Activated CD8-positive, alpha-beta T cell treated with anti-CD3 and anti-CD28 coated beads for 36 hours (primary cell): ENCODE results near the gene COL20A1. TPM values are rescaled to one million over a fixed set of nuclear protein-coding genes. Genes with fewer than 3 reads are reported as not detected.

Experiments used
- ATAC-seq: fragments of 200-7000 bp; cut with Tn5 transposase; one replicate; pipeline ENCODE4 v1.10.0; 2021; ENCODE audit warnings: mild to moderate bottlenecking, moderate library complexity
- CTCF ChIA-PET: fragments of 350-600 bp; sonication (Branson Sonifier 250); formaldehyde crosslinking; loops from one replicate; lab custom pipeline; 2021; ENCODE audit warnings: antibody characterized with exemption; lab: Charles Lee
- POLR2A ChIA-PET: fragments of 350-600 bp; sonication (Branson Sonifier 250); formaldehyde crosslinking; loops from one replicate; lab custom pipeline; 2021; ENCODE audit warnings: antibody characterized with exemption; lab: Charles Lee
- DNase-seq: peaks from one replicate; pipeline ENCODE4 v3.0.0-alpha.2; 2020
- H3K27ac Mint-ChIP-seq: one replicate; pipeline ENCODE4 v1.8.0; 2021; ENCODE audit warnings: mild to moderate bottlenecking, mixed read lengths
- H3K27me3 Mint-ChIP-seq: one replicate; pipeline ENCODE4 v1.8.0; 2021; ENCODE audit warnings: mixed read lengths
- H3K36me3 Mint-ChIP-seq: one replicate; pipeline ENCODE4 v1.8.0; 2021; ENCODE audit warnings: low read depth, mixed read lengths
- H3K4me1 Mint-ChIP-seq: one replicate; pipeline ENCODE4 v1.8.0; 2021; ENCODE audit warnings: low read depth, mixed read lengths
- H3K4me3 Mint-ChIP-seq: one replicate; pipeline ENCODE4 v1.8.0; 2021; ENCODE audit warnings: mild to moderate bottlenecking, moderate library complexity, mixed read lengths
- H3K9me3 Mint-ChIP-seq: one replicate; pipeline ENCODE4 v1.8.0; 2021; ENCODE audit warnings: mixed read lengths
- intact Hi-C: fragments of 100-400 bp; cut with micrococcal nuclease; formaldehyde crosslinking; loops from one replicate; pipeline ENCODE4 v1.10.0; 2022
- total RNA-seq, 2 experiments: library from RNA; stranded (reverse); gene quantifications; one replicate each; pipeline ENCODE4 v1.2.3, GENCODE V29; 2021
- TF ChIP-seq, protein P1 (sequence below): fragments of 200-600 bp; IDR thresholded peaks from one replicate; pipeline ENCODE4 v1.8.0; 2022; ENCODE audit warnings: antibody characterized with exemption, mild to moderate bottlenecking

The COL20A1 gene
- total RNA-seq, 2 experiments from 2014 or later: 0.04 TPM; not detected in 1

DNA sequence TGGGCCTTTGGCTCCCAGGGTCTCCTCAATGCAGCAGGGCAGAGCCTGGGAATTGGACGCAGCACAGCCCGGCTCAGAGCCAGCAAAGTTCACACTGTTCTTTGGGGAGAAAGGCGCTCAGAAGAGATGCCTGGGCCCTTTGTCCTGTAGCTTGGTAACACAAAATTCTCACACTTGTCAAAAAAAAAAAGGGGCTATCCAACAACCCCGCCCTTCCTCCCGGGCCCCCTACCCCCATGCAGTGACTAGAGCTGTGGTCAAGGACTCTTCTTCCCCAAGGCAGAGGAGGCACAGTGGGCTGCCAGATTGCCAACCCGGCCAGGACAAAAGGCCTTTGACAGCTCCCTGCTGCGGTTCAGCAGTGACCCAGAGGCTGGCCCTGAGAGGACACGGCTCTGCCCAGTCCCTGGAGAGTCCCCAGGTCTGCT lies 40.7 kb upstream of the COL20A1 start:
- Mint-ChIP-seq H3K27me3 (peaks cover 41% of the 10 kb centered on the region), H3K9me3 (no peaks in the 10 kb centered on the region), H3K36me3 (no peaks in the 10 kb centered on the region), H3K4me1 (peaks cover 4% of the 10 kb centered on the region), H3K4me3 (no peak overlapping the region), H3K27ac (no peak overlapping the region)
- ChIA-PET POLR2A (interaction anchor here (1.0 kb wide), 1 partner anchor 16 kb away, joined by 3 read pairs; the partner anchor contains the start of gene BIRC7), CTCF (interaction anchor here (1.0 to 2.5 kb wide), 2 partner anchors 29 to 31 kb away, joined by 3 to 11 read pairs; no protein-coding TSS in a partner anchor)
- DNase-seq: no peak
- intact Hi-C loops: no loop called here
- no peak for ATAC-seq
- TF ChIP-seq, protein P1, sequence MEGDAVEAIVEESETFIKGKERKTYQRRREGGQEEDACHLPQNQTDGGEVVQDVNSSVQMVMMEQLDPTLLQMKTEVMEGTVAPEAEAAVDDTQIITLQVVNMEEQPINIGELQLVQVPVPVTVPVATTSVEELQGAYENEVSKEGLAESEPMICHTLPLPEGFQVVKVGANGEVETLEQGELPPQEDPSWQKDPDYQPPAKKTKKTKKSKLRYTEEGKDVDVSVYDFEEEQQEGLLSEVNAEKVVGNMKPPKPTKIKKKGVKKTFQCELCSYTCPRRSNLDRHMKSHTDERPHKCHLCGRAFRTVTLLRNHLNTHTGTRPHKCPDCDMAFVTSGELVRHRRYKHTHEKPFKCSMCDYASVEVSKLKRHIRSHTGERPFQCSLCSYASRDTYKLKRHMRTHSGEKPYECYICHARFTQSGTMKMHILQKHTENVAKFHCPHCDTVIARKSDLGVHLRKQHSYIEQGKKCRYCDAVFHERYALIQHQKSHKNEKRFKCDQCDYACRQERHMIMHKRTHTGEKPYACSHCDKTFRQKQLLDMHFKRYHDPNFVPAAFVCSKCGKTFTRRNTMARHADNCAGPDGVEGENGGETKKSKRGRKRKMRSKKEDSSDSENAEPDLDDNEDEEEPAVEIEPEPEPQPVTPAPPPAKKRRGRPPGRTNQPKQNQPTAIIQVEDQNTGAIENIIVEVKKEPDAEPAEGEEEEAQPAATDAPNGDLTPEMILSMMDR: no peak

DNA sequence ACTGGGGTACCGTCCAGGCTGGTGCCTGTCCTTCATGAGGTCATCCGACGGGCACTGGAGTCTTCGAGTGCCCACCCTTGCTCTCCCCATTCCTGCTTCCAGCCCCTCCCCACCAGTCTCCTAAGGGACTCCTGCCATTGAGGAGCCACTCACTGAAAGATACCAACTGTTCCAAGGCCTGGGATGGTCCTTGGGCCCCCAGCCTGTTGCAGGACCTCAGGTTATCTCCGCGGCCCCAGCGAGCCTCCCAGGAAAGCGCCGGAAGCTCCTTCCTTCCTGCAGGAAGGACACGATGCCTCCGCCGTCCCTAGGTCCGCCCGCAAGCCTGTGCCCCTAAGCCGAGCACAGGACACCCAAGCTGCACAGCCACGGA lies 39.9 kb upstream of the COL20A1 start:
- POLR2A ChIA-PET: no interaction called here
- intact Hi-C loops: no loop called here
- TF ChIP-seq, protein P1: no peak
- H3K36me3 Mint-ChIP-seq: no peaks in the 10 kb centered on the region
- DNase-seq: no peak
- H3K27ac Mint-ChIP-seq: no peak overlapping the region
- peaks cover 4% of the 10 kb centered on the region for H3K4me1 Mint-ChIP-seq
- CTCF ChIA-PET: interaction anchor here (1.0 to 2.5 kb wide), 4 partner anchors 18 to 32 kb away, joined by 3 to 11 read pairs (median 5); partner anchors contain the start of gene BIRC7
- H3K4me3 Mint-ChIP-seq: no peak overlapping the region
- no peak for ATAC-seq
- peaks cover 41% of the 10 kb centered on the region for H3K27me3 Mint-ChIP-seq
- H3K9me3 Mint-ChIP-seq: no peaks in the 10 kb centered on the region

DNA sequence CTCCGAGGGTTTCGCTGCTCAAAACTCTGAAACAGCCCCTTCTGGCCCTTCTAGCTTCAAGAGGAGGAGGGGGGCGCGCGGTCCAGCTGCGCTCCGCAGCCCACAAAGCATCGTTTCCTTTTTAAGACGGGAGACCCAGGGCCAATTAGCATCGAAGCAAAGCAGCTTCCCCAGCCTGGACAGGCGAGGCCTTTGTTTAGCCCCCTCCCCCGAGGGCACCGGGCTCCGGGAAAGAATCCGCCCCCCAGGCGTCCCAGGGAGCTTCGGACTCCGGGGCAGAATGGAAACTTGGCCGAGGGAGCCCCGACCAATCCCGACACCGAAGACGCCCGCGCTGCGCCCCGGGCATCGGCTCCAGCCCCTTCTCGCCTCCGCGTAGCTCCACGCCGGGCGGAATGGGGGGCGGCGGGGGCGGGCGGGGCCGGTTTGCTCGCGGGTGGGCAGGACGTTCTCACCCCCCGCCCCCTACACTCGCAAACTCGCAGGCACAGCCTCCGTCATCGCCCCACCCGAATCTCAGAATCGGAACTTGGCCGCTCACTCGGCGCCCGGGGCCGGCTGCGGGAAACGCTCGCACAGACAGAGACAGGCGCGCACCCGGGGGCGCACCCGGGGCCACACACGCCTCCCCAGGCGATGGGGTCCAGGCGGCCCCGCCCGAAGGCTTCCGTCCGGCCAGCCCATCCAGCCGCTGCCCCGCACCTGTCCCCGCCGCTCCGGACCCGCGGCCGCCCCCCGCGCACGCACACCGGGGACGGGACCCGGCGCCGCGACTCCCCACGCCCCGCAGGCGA lies 39.4 kb upstream of the COL20A1 start:
- DNase-seq: no peak
- Mint-ChIP-seq H3K36me3 (no peaks in the 10 kb centered on the region), H3K4me3 (no peak overlapping the region), H3K9me3 (no peaks in the 10 kb centered on the region), H3K27me3 (peaks cover 40% of the 10 kb centered on the region), H3K27ac (no peak overlapping the region), H3K4me1 (peaks cover 4% of the 10 kb centered on the region)
- intact Hi-C loops: no loop called here
- CTCF ChIA-PET: interaction anchor here (1.1 to 1.4 kb wide), 2 partner anchors 19 to 31 kb away, joined by 4 to 6 read pairs; partner anchors contain the start of gene BIRC7
- POLR2A ChIA-PET: no interaction called here
- ATAC-seq: no peak
- TF ChIP-seq, protein P1: no peak

DNA sequence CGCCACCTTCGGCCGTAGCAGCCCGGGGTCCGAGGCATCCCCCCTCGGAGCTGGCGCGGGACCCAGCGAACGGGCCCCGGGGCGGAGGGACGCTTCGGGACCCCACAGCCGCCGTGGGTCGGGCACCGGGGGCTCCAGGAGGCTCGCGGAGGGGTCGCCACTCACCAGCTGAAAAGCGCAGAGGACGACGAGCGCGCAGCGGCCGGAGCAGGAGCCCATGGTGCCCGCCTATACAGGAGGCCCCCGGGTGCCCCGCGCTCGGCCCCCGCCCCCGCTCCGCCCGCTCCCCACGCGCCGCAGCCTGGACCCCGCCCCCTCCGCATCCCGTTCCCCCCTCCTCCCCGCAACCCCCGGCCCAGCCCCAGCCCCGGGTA lies 38.8 kb upstream of the COL20A1 start, which contains the start of gene NKAIN4:
NKAIN4 (minus strand) TSS at position 232 of the 374 bp plus-strand sequence; CDS start at position 219, 13 bp downstream.
- Mint-ChIP-seq H3K4me1 (peaks cover 4% of the 10 kb centered on the region), H3K27me3 (peaks cover 36% of the 10 kb centered on the region), H3K9me3 (no peaks in the 10 kb centered on the region), H3K36me3 (no peaks in the 10 kb centered on the region), H3K4me3 (no peak within 1 kb of the TSS), H3K27ac (no peak within 1 kb of the TSS)
- POLR2A ChIA-PET: interaction anchor here (0.6 kb wide), 1 partner anchor 108 kb away, joined by 3 read pairs; no protein-coding TSS in a partner anchor
- DNase-seq (no peak), ATAC-seq (no peak)
- CTCF ChIA-PET: interaction anchor here (1.1 to 1.9 kb wide), 3 partner anchors 19 to 31 kb away, joined by 4 to 6 read pairs (median 6); partner anchors contain the start of gene BIRC7
- TF ChIP-seq, protein P1: no peak
- intact Hi-C loops: no loop called here
